Skeletal muscle cell (primary cell): Measurements from ENCODE around the gene OR52E4.

Experiments used
- DNase-seq: peaks from one replicate; pipeline ENCODE4 v3.0.0-alpha.2; 2010; ENCODE audit warnings: low read depth
- H3K4me3 ChIP-seq: 2 replicates; pipeline ENCODE4 v1.5.1; 2011; ENCODE audit warnings: low read depth, mild to moderate bottlenecking, control low read depth, low read length, moderate library complexity

Gene OR52E4

DNA sequence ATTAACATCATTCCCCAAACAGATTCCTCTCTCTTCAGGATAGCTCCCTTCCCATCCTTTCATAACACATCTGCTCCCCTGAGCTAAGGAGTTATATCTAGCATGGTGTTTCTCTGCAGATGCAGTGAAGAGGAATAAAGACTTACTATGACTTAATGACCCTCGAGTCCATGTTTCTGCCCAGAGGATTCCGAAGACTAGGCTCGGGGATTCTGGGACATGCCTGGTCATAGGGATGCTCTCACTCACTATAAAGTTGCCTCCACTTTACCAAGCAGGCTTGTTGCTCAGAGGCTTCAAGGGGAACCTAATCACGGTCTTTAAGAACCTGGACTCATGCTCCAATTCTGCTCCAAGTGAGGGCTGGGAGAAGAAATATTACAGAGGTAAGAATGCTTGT lies at the start of gene OR52E4:
Gene OR52E4, plus strand, starts transcription at position 301 of the 400 bp plus-strand sequence. CDS start 3,664 bp downstream, outside the sequence.
- no peak for DNase-seq
- no peak within 1 kb of the TSS for H3K4me3 ChIP-seq

DNA sequence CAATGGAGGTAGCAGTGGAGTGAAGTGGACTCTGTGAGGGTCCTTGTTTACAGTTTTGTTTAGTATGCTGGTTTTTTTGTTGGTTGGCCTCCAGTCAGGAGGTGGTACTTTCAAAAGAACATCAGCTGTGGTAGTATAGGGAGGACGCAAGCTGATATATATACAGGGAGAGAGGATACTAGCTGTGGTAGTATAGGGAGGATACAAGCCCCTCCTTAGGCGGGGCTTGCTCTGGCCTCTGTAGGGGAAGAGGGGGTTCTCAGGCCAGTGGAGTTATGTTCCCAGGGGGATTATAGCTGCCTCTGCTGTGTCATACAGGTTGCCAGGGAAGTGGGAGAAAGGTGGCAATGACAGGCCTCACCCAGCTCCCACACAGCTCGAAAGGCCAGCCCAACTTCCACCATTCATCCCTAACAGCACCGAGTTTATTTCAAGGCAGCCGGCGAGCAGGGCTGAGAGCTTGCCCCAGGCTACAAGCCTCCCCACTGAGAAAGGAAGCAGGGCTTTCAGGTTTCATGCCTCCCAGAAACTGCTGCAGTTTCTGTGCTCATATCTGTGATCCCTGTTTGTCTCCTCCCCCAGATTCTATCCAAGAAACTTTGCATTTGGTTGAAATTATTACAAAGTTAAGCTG lies 49.1 kb upstream of the OR52E4 start:
- H3K4me3 ChIP-seq = no peak overlapping the region
- DNase-seq = no peak

DNA sequence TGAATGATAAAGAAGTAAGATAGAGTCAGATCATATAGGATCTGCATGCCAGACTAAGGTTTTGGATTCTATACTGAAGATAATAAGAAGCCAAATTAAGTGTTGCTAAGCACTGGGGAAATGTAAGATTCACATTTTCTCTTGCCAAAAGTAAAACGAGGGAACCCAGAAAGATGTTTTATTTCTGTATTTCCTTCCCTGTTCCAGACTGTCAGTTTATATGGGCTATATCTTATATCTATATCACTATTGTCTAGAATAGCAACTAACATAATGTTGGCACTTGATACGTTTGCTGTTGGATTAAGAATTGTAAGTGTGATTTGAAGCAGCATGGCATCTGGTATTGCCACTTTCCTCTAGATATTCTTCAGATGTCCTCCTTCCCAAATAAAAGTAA lies 47.0 kb upstream of the OR52E4 start:
- DNase-seq = no peak
- H3K4me3 ChIP-seq = no peak overlapping the region

DNA sequence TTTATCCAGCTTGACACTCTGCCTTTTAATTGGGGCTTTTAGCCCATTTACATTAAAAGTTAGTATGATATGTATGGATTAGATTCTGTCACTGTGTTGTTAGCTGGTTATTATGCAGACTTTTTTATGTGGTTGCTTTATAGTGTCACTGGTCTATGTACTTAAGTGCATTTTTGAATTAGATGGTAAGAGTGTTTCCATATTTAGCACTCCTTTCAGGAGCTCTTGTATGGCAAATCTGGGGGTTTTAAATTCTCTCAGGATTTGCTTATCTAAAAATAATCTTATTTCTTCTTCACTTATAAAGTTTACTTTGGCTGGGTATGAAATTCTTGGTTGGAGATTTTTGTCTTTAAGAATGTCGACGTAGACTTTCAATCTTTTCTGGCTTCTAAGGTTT lies 42.7 kb upstream of the OR52E4 start:
- DNase-seq = no peak
- H3K4me3 ChIP-seq = no peak overlapping the region

DNA sequence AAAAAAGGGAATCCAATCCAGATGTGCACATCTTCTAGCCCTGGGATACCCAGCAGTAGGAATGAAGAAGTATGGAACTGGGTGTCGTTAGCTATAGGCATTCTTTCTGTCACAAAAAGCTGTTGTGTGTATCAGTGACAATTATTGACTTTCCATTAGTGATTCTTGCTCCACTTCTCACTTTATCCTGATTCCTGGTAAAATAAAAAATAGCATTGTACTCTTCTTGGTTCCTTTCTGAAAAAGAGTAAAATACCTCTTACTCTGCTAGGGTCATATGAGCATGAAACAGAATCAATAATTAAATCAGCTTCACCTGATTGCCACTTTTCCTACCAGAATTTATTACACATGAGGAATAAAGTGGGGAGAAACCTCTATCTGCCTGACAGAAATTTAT lies 38.6 kb upstream of the OR52E4 start, which contains the start of gene OR52E6:
Gene OR52E6, minus strand, starts transcription at position 101 of the 400 bp plus-strand sequence. Its CDS starts 0 bp downstream, at position 101.
- DNase-seq = no peak
- H3K4me3 ChIP-seq = no peak within 1 kb of the TSS

DNA sequence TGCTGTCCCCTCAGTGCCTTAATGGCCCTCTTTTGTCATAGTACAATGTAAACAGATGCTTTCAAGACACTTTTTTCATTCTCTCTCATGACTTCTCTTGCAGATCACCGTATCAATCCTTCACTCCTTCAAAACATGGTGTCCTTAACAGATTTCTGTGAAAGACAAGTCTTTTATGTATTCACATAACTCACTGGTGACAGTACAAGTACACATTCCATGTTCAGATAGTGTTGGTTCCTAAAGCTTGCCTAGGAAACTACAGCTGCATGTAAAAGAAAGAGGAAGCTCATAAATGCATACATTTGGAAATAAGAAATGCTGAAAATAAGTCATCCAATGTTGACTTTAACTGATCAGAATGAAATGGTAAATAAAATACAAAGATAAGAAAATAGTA lies 33.7 kb upstream of the OR52E4 start:
- H3K4me3 ChIP-seq = no peak overlapping the region
- DNase-seq = no peak

DNA sequence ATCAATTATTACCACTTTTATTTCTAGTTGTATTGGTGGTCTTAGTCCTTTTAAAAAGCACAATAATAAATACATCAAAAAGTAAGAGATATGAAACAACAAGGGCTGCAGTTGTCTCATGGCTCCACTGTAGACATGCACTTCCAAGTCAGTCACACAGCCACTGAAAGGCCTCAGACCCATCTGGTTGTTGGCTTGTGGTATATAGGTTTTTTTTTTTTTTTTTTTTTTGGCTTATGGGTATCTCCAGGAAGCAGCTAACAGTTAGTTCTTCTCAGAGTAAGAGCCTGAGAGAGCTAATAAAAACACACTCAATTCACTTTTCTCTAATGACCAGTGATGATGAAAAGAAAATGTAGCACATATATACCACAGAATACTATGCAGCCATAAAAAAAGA lies 32.7 kb upstream of the OR52E4 start:
- H3K4me3 ChIP-seq = no peak overlapping the region
- DNase-seq = no peak

DNA sequence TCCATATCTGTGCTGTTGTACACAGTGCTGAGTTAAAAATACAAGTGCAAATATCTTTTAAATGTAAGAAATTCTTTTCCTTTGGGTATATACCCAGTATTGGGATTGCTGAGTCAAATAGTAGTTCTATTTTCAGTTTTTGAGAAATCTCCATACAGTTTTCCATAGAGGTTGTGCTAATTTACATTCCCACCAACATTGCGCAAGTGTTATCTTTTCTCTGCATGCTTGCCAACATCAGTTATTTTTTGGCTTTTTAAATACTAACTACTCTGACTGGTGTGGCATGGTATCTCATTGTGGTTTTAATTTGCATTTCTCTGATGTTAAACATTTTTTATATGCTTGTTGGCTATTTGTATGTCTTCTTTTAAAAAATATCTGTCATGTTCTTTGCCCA lies 29.4 kb upstream of the OR52E4 start:
- no peak for DNase-seq
- no peak overlapping the region for H3K4me3 ChIP-seq

DNA sequence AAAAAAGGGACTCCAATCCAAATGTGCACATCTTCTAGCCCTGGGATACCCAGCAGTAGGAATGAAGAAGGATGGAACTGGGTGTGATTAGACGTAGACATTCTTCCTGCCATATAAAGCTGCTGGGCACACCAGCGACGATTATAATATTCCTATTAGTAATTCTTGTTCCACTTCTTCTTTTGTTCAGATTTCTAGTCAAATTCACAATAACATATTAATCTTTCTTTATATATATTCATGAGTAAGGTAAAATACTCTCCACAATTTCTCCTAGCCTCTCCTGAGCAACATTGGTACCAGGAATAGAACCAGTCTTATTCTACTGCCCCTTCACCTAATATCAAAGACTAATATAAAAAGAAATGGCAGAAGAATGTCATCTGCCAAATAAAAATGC lies 22.8 kb upstream of the OR52E4 start, which contains the start of gene OR52E8:
Gene OR52E8, minus strand, starts transcription at position 101 of the 400 bp plus-strand sequence. Its CDS starts 0 bp downstream, at position 101.
- H3K4me3 ChIP-seq = no peak within 1 kb of the TSS
- DNase-seq = no peak

DNA sequence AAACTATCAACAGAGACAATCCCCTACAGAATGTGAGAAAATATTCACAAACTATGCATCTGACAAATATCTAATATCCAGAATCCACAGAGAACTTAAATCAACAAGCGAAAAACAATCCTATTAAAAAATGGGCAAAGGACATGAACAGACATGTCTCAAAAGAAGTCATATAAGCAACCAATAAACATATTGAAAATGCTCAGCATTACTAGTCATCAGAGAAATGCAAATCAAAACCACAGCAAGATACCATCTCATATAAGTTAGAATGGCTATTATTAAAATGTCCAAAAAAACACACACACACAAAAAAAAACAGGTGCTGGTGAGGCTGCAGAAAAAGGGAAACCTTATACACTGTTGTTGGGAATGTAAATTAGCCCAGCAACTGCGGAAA lies 14.6 kb upstream of the OR52E4 start:
- H3K4me3 ChIP-seq = no peak overlapping the region
- DNase-seq = no peak

DNA sequence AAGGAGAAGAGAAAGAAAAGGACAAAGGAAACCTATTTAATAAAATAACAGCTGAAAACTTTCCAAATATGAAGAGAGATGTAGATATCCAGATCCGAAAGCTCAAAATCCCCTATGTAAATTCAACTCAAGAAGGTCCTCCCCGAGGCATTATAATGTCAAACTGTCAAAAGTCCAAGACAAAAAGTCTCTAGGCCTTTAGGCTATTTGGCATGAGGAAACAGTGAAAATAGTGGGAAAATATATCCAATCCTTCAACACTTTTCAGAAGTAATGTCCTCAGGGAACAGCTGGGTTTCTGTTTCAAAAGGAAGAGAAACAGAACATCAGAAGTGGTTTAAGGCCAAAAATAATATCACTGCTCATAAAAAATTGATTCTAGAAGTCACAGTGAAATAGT lies 1.9 kb upstream of the OR52E4 start:
- H3K4me3 ChIP-seq = no peak overlapping the region
- no peak for DNase-seq

DNA sequence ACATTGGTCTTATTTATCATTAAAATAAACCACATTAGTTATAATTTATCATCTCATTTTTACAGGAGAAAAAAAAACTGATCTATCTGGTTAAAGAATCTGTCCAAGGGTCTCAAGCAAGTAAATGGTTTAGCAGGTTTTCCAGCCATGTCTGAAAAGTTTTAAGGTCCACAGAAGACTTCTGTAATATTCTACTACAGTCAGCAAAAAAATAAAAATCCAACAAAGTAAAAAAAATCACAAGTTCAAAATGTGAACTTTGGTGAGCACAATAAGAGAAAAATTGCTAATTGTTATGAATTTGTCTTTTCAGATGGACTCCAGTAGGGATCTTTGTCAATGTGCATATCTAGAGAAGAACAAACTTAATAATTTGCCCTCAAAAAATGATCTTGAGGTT lies 1.3 kb downstream of the OR52E4 start:
- H3K4me3 ChIP-seq = no peak overlapping the region
- DNase-seq = no peak

DNA sequence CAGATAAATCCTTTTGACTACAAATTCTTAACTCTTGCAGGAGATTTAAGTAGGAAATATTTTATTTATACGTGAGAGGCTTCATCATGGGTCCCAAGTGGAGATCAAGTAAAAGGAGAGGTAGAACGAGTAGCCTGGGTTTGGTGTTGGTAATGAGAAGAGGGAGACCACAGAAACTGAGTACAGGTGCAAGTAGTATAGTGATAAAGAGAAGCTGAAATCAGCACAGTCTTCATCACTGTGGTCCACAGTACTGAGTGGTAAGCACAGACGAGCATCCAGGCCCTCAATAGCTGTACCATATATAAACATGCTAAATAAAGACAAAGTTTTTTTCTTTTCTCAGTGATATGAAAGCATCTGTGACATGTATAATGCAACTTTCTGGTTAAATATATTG lies 6.7 kb downstream of the OR52E4 start:
- no peak overlapping the region for H3K4me3 ChIP-seq
- DNase-seq = no peak

DNA sequence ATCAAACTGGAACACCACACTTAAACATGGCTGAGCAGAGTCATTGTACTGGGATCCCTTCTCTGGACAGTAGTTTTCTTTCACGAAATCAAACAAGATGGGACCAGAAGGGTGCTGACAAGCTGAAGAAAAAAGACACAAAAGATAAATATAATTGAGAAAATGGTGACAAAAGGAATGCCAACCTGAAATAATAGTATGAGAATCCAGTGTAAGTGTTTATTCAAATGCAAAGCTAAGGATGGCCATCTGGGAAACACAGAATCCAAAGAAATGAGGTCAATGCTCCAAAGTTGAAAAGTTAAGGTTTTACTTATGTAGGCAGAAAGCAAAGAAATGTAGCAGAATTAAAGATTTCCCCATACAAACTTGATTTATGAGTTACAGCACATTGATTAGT lies 7.2 kb downstream of the OR52E4 start:
- DNase-seq = no peak
- no peak overlapping the region for H3K4me3 ChIP-seq

DNA sequence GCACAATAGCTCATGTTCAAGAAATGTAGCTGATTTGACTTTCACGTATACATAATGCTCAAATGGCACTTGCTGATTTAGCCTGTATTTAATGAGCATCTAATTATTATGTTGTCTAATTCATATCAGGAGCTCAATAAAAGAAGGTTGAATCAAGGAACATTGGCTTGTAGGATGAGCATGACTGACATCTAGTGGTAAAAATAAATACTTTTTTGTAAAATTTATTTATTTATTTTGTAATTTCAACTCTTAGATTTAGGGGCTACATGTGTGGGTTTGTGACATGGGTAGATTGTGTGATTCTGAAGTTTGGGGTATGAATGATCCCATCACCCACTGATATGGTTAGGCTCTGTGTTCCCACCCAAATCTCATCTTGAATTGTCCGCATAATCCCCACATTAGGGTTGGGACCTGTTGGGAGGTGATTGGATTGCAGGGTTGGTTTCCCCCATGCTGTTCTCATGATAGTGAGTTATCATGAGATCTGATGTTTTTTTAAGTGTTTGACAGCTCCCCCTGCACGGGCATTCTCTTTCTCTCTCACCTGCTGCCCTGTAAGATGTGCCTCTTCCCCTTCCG lies 10.9 kb downstream of the OR52E4 start:
- no peak overlapping the region for H3K4me3 ChIP-seq
- DNase-seq = no peak

DNA sequence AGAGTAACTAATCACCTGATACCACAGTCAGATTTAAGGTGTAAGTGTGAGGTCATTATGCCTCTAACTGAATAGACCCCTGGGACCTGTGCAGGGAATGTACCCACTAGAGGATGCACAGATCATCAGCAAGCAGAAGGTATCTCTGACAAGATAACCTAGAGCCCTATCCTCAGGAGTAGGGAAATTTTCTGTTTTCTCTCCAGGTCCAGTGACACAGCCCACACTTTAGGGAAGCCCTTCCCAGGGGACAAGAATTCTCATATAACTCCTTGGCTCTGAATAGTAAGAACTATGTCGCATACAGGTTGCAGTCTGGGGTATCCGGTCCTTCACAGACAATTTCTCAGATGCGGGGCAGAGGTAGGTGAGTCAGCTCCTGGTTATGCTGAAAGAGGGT lies 12.5 kb downstream of the OR52E4 start, which contains the start of gene OR52E5:
Gene OR52E5, plus strand, starts transcription at position 301 of the 400 bp plus-strand sequence. CDS start 7,569 bp downstream, outside the sequence.
- no peak within 1 kb of the TSS for H3K4me3 ChIP-seq

DNA sequence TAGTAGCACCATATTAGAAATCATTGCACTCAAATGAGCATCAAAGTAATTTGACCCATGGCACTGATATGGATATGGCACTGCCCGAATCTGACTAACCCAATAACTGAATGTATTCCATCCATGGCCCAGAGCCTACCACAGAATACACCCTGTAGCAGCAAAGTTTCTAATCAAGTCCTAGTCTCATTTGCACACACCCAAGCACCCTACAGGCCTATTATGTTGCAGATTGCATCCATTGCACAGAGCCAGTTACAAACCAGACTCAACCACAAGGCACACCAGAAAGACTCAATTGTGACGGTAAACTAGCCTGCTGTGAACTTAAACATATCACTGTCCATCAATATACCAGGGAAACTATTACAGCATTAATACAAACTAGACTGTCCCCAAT lies 19.1 kb downstream of the OR52E4 start:
- DNase-seq = no peak
- no peak overlapping the region for H3K4me3 ChIP-seq

More for the DNA sequence above, 12.5 kb downstream of the OR52E4 start, which contains the start of gene OR52E5:
- no peak for DNase-seq

DNA sequence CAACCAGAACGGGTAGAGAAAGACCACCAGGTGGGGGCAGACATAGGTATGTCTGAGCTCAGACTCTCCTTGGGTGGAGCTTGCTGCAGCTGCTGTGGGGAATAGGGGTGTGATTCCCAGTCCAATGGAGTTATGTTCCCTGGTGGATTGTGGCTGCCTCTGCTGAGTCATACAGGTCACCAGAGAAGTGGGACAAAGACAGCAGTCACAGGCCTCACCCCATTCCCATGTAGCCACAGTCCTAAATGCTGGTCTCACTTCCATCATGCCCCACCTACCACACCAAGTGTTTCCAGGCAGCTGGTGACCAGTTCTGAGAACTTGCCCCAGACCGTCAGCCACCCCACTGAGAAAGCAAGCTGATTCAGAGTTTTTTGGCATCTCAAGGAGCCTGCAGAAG lies 30.1 kb downstream of the OR52E4 start:
- no peak overlapping the region for H3K4me3 ChIP-seq

DNA sequence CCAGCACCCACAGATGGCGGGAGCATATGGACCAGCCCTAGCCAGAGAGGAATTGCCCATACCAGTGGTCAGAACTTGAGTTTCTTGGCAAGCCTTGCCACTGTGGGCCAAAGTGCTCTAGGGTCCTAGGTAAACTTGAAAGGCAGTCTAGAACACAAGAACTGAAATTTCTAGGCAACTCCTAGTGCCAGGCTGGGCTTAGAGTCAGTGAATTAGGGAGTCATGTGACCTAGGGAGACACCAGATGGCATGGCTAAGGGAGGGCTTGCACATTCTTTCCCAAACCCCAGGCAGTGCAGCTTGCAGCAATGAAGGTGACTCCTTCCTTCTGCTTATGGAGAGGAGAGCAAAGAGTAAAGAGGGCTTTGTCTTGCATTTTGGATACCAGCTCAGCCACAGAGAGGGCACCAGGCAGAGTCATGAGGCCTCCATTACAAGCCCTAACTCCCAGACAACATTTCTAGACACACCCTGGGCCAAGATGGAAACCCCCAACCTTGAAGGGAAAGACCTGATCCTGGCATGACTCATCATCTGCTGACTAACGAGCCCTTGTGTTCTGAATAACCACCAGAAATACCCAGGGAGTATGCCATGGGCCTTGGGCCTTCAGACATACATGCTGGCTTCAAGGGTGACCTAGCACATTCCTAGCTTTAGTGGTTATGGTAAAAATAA lies 42.5 kb downstream of the OR52E4 start:
- H3K4me3 ChIP-seq = no peak overlapping the region
- DNase-seq = no peak

More for the DNA sequence above, 30.1 kb downstream of the OR52E4 start:
- no peak for DNase-seq

DNA sequence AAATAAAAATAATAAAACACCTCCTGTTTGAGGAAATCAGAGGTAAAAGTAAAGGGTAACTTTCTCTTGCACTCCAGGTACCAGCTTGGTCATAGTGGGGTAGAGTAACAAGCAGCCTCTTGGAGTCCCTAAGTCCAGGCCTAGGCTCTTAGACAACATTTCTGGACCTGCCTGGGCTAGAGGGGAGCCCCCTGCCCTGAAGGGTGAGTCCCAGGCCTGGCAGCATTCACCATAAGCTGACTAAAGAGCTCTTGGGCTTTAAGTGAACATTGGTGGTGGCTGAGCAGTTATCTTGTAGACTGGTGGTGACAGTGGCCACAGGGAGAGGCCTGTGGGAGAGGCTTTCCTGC lies 43.0 kb downstream of the OR52E4 start:
- no peak overlapping the region for H3K4me3 ChIP-seq
- no peak for DNase-seq

DNA sequence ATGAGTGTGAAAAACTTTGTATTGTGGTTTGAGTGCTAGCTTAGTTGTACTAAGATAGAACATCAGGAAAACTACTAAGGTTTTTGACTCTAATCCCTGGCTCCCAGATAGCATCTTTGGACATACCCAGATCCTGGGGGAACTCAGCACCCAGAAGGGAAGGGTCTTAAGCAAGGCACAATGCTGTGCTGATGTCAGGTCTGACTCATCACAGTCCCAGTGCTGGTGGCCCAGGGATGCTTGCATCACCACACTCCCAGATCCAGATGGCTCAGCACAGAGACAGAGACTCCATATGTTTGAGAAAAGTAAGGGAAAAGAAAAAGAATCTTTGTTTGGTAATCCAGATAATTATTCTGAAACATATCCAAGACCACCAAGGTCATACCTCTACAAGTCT lies 43.4 kb downstream of the OR52E4 start:
- DNase-seq = no peak
- H3K4me3 ChIP-seq = no peak overlapping the region
